ENCODE results near the gene MED1. TPM values are rescaled to one million over a fixed set of nuclear protein-coding genes. Genes with fewer than 3 reads are reported as not detected.
A peak's percentile ranks its signal among the peaks of the same experiment; 100 is the strongest.
"Not testable (repeated sequence)": the region's sequence is repeated elsewhere in the genome, so short reads cannot be mapped to it uniquely, and the experiment has no call there.

Gene MED1
- total RNA-seq, 1 experiment from 2014 or later: 50.4 TPM

- TF ChIP-seq FOXJ3 (CRISPR knock-in tag; IDR thresholded peaks at IDR 0.05; ENCODE audit: borderline replicate concordance): no peak
- no peak for TF ChIP-seq ESRRA (CRISPR knock-in tag; IDR thresholded peaks at IDR 0.05; ENCODE audit: borderline replicate concordance)
- peak; percentile 48 for TF ChIP-seq MAX (CRISPR knock-in tag; IDR thresholded peaks at IDR 0.05)
- no peak for TF ChIP-seq ZNF281 (CRISPR knock-in tag; IDR thresholded peaks at IDR 0.05)
These were observed at the start of gene MED1 (continued) for GRCh38 chr17:39450847-39451581.

GRCh38 chr17:39496921-39497320 is 45.9 kb upstream of the MED1 start:
- H3K9me3 Mint-ChIP-seq; H3K27ac Mint-ChIP-seq; H3K4me3 Mint-ChIP-seq; CTCF ChIA-PET; H3K27me3 Mint-ChIP-seq (ENCODE audit: low read depth); ATAC-seq; H3K4me1 Mint-ChIP-seq; POLR2A ChIA-PET; DNase-seq (ENCODE audit: low spot score): not testable (repeated sequence)
- H3K36me3 Mint-ChIP-seq: peaks cover 54% of the 10 kb centered on the region

- no peaks in the 10 kb centered on the region for H3K27me3 Mint-ChIP-seq (ENCODE audit: low read depth)
- ChIA-PET POLR2A (interaction anchor here (1.3 kb wide), 1 partner anchor 27 kb away, joined by 5 read pairs; the partner anchor contains the start of gene CDK12), CTCF (interaction anchor here (1.4 kb wide), 1 partner anchor 60 kb away, joined by 3 read pairs; no protein-coding TSS in a partner anchor)
- H3K9me3 Mint-ChIP-seq: no peaks in the 10 kb centered on the region
- no peak overlapping the region for H3K27ac Mint-ChIP-seq
- ATAC-seq (no peak), DNase-seq (ENCODE audit: low spot score) (no peak)
- H3K36me3 Mint-ChIP-seq: peaks cover 18% of the 10 kb centered on the region
- H3K4me1 Mint-ChIP-seq: no peaks in the 10 kb centered on the region
- TF ChIP-seq RORB (CRISPR knock-in tag; IDR thresholded peaks at IDR 0.05) (no peak), CREM (CRISPR knock-in tag; IDR thresholded peaks at IDR 0.05) (no peak), ZNF317 (CRISPR knock-in tag; IDR thresholded peaks at IDR 0.05; ENCODE audit: borderline replicate concordance, low read depth) (no peak), TP53 (CRISPR knock-in tag; IDR thresholded peaks at IDR 0.05) (no peak), ZBTB43 (CRISPR knock-in tag; IDR thresholded peaks at IDR 0.05) (no peak), ATF2 (CRISPR knock-in tag; IDR thresholded peaks at IDR 0.05; ENCODE audit: borderline replicate concordance, low read depth) (no peak), ZSCAN18 (CRISPR knock-in tag; IDR thresholded peaks at IDR 0.05) (no peak), FOXP4 (CRISPR knock-in tag; IDR thresholded peaks at IDR 0.05) (no peak), FOXK1 (CRISPR knock-in tag; IDR thresholded peaks at IDR 0.05) (no peak), ZBTB21 (CRISPR knock-in tag; IDR thresholded peaks at IDR 0.05; ENCODE audit: borderline replicate concordance) (no peak), TEAD4 (CRISPR knock-in tag; IDR thresholded peaks at IDR 0.05) (no peak), MLX (CRISPR knock-in tag; IDR thresholded peaks at IDR 0.05) (no peak), ZNF423 (CRISPR knock-in tag; IDR thresholded peaks at IDR 0.05) (no peak), E2F4 (CRISPR knock-in tag; IDR thresholded peaks at IDR 0.05; ENCODE audit: borderline replicate concordance, low read depth) (no peak), PRRX2 (CRISPR knock-in tag; IDR thresholded peaks at IDR 0.05) (no peak)
- no peak overlapping the region for H3K4me3 Mint-ChIP-seq
These were observed 36.9 kb upstream of the MED1 start for GRCh38 chr17:39487946-39488345.

GRCh38 chr17:39487490-39487889 is 36.4 kb upstream of the MED1 start:
- H3K9me3 Mint-ChIP-seq; H3K4me1 Mint-ChIP-seq; H3K27ac Mint-ChIP-seq; DNase-seq (ENCODE audit: low spot score); CTCF ChIA-PET; H3K4me3 Mint-ChIP-seq; ATAC-seq; POLR2A ChIA-PET; H3K27me3 Mint-ChIP-seq (ENCODE audit: low read depth): not testable (repeated sequence)
- H3K36me3 Mint-ChIP-seq: peaks cover 14% of the 10 kb centered on the region
